HUES48 (cell line): ENCODE results near the gene POLR2M.
A peak's percentile ranks its signal among the peaks of the same experiment; 100 is the strongest.

ENCODE experiments used
- H3K27ac ChIP-seq: one replicate; pipeline ENCODE4 v1.7.0; 2013; ENCODE audit warnings: low read depth, low read length, inconsistent platforms
- H3K27me3 ChIP-seq: 2 replicates; pipeline ENCODE4 v1.6.1; 2013; ENCODE audit warnings: mild to moderate bottlenecking, low read length; ENCODE audit not compliant: control insufficient read depth, insufficient read depth
- H3K36me3 ChIP-seq: 2 replicates; pipeline ENCODE4 v1.6.1; 2013; ENCODE audit warnings: low read length; ENCODE audit not compliant: control insufficient read depth, insufficient read depth
- H3K4me1 ChIP-seq: 2 replicates; pipeline ENCODE4 v1.6.1; 2013; ENCODE audit warnings: mild to moderate bottlenecking, low read length; ENCODE audit not compliant: control insufficient read depth, insufficient read depth
- H3K4me3 ChIP-seq: 2 replicates; pipeline ENCODE4 v1.5.1; 2013; ENCODE audit warnings: mild to moderate bottlenecking, low read depth, low read length
- H3K9ac ChIP-seq: 2 replicates; pipeline ENCODE4 v1.6.1; 2013; ENCODE audit warnings: mild to moderate bottlenecking, low read depth, low read length, moderate library complexity
- H3K9me3 ChIP-seq: 2 replicates; pipeline ENCODE4 v1.6.1; 2013; ENCODE audit warnings: low read length; ENCODE audit not compliant: control insufficient read depth, insufficient read depth

POLR2M gene

GRCh38 chr15:57691082-57691481 is 15.4 kb upstream of the POLR2M start:
- no peak overlapping the region for H3K9ac ChIP-seq
- H3K4me3 ChIP-seq, result no peak overlapping the region
- H3K36me3 ChIP-seq, result no peaks in the 10 kb centered on the region
- no peaks in the 10 kb centered on the region for H3K27me3 ChIP-seq
- no peaks in the 10 kb centered on the region for H3K9me3 ChIP-seq
- no peak overlapping the region for H3K27ac ChIP-seq
- no peaks in the 10 kb centered on the region for H3K4me1 ChIP-seq

GRCh38 chr15:57692709-57693108 is 13.8 kb upstream of the POLR2M start:
- no peaks in the 10 kb centered on the region for H3K4me1 ChIP-seq
- H3K27ac ChIP-seq, result no peak overlapping the region
- no peaks in the 10 kb centered on the region for H3K36me3 ChIP-seq
- no peak overlapping the region for H3K9ac ChIP-seq
- no peaks in the 10 kb centered on the region for H3K27me3 ChIP-seq
- H3K9me3 ChIP-seq, result no peaks in the 10 kb centered on the region
- no peak overlapping the region for H3K4me3 ChIP-seq

DNA sequence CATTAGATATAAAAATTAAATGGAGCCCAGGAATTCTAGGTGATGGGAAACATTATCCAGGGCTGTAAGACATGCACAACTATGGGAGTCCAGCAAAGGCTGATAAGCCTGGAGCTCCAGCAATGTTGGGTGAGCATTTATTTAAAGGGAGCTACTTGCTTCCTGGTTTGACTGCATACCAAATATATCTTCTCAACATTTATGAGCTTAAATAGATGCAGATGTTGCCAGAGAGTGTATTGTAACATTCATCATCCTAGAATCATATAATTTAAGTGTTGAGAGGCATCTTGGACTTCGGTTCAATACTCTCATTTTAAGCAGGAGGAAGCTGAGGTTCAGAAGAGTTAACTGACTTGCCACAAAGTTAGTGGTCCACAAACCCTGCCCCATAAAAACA is 12.2 kb upstream of the POLR2M start:
- no peaks in the 10 kb centered on the region for H3K9me3 ChIP-seq
- H3K27me3 ChIP-seq, result no peaks in the 10 kb centered on the region
- H3K9ac ChIP-seq, result no peak overlapping the region
- no peaks in the 10 kb centered on the region for H3K4me1 ChIP-seq
- no peak overlapping the region for H3K27ac ChIP-seq
- no peaks in the 10 kb centered on the region for H3K36me3 ChIP-seq
- no peak overlapping the region for H3K4me3 ChIP-seq

- H3K9me3 ChIP-seq, result no peaks in the 10 kb centered on the region
- H3K36me3 ChIP-seq, result no peaks in the 10 kb centered on the region
- H3K9ac ChIP-seq, result no peak overlapping the region
- H3K4me3 ChIP-seq, result no peak overlapping the region
- no peaks in the 10 kb centered on the region for H3K4me1 ChIP-seq
- no peak overlapping the region for H3K27ac ChIP-seq
- peaks cover 3% of the 10 kb centered on the region; the same call in 1 of the 2 replicates for H3K27me3 ChIP-seq
These were observed 10.4 kb upstream of the POLR2M start for GRCh38 chr15:57696146-57696545.

GRCh38 chr15:57697588-57697987 is 8.9 kb upstream of the POLR2M start:
- no peaks in the 10 kb centered on the region for H3K36me3 ChIP-seq
- no peaks in the 10 kb centered on the region for H3K9me3 ChIP-seq
- H3K4me3 ChIP-seq, result no peak overlapping the region
- no peaks in the 10 kb centered on the region for H3K4me1 ChIP-seq
- no peak overlapping the region for H3K9ac ChIP-seq
- peaks cover 11% of the 10 kb centered on the region for H3K27me3 ChIP-seq
- H3K27ac ChIP-seq, result no peak overlapping the region

GRCh38 chr15:57698243-57698642 is 8.3 kb upstream of the POLR2M start:
- H3K27me3 ChIP-seq, result peaks cover 17% of the 10 kb centered on the region
- no peaks in the 10 kb centered on the region for H3K4me1 ChIP-seq
- no peak overlapping the region for H3K4me3 ChIP-seq
- no peaks in the 10 kb centered on the region for H3K9me3 ChIP-seq
- H3K9ac ChIP-seq, result no peak overlapping the region
- no peaks in the 10 kb centered on the region for H3K36me3 ChIP-seq
- no peak overlapping the region for H3K27ac ChIP-seq

- no peaks in the 10 kb centered on the region for H3K4me1 ChIP-seq
- H3K9ac ChIP-seq, result no peak overlapping the region
- H3K4me3 ChIP-seq, result no peak overlapping the region
- H3K36me3 ChIP-seq, result no peaks in the 10 kb centered on the region
- H3K27ac ChIP-seq, result no peak overlapping the region
- H3K27me3 ChIP-seq, result peaks cover 21% of the 10 kb centered on the region
- H3K9me3 ChIP-seq, result no peaks in the 10 kb centered on the region
These were observed 7.5 kb upstream of the POLR2M start for GRCh38 chr15:57698991-57699390.

DNA sequence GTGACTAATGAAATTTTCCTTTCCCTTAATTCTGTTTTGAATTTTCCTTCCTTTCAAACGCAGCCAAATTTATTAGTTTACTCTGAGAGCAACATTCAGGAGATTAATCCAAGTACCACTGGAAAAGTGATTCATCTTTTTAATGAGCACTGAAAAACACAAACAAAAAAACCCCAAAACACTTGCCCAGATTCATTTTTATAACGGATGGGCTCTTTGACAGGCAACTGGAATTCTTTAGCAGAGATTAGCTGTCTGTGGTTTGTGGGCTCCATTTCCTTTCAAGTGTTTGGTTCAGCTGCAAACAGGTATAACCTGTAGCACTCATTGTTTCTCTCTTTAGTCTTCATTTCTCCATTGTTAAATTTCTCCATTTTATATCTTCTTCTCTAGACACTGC is 3.1 kb upstream of the POLR2M start:
- H3K4me1 ChIP-seq, result peaks cover 4% of the 10 kb centered on the region; the same call in 1 of the 2 replicates
- H3K36me3 ChIP-seq, result 0 out of 2 replicates have a peak, but pooled peaks cover under 1% of the 10 kb centered on the region
- H3K9ac ChIP-seq, result no peak overlapping the region
- H3K9me3 ChIP-seq, result peaks cover 4% of the 10 kb centered on the region; the same call in 1 of the 2 replicates
- peaks cover 24% of the 10 kb centered on the region for H3K27me3 ChIP-seq
- H3K4me3 ChIP-seq, result no peak overlapping the region
- no peak overlapping the region for H3K27ac ChIP-seq

DNA sequence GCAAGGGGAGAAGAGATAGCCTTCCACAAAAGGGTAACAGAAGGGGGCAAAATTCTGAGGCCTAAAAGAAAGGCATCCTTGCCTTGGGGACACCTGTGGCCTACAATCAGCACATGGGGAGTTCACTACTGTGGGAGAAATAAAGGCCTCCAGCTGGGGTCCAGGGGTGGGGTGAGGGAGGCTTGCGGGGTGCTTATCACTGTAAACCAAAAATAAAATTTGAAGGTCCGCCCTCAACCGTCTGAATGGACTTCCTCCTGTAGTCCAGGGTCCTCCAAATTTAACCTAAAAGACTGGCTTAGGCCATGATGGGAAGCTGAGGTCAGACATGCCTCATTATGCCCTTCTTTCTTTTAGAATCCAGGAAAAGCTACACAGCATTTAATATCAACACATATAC is 2.1 kb upstream of the POLR2M start:
- H3K9ac ChIP-seq, result no peak overlapping the region
- no peak overlapping the region for H3K4me3 ChIP-seq
- H3K4me1 ChIP-seq, result peaks cover 4% of the 10 kb centered on the region; the same call in 1 of the 2 replicates
- H3K36me3 ChIP-seq, result peaks cover 10% of the 10 kb centered on the region
- H3K27ac ChIP-seq, result no peak overlapping the region
- H3K9me3 ChIP-seq, result peaks cover 4% of the 10 kb centered on the region; the same call in 1 of the 2 replicates
- H3K27me3 ChIP-seq, result peaks cover 24% of the 10 kb centered on the region

- Histone ChIP-seq H3K9me3 (peaks cover 4% of the 10 kb centered on the region; the same call in 1 of the 2 replicates), H3K27ac (peak overlapping the region; percentile 83), H3K4me3 (peak overlapping the region; percentile 82), H3K27me3 (peaks cover 21% of the 10 kb centered on the region), H3K36me3 (peaks cover 24% of the 10 kb centered on the region), H3K4me1 (peaks cover 4% of the 10 kb centered on the region; the same call in 1 of the 2 replicates), H3K9ac (peak overlapping the region; percentile 97)
These were observed 639 bp upstream of the POLR2M start for GRCh38 chr15:57705746-57706404.

GRCh38 chr15:57708047-57708446 is 1.5 kb downstream of the POLR2M start:
- H3K4me3 ChIP-seq, result peak overlapping the region; percentile 82
- peaks cover 9% of the 10 kb centered on the region; the same call in 1 of the 2 replicates for H3K27me3 ChIP-seq
- peaks cover 4% of the 10 kb centered on the region; the same call in 1 of the 2 replicates for H3K9me3 ChIP-seq
- H3K4me1 ChIP-seq, result peaks cover 4% of the 10 kb centered on the region; the same call in 1 of the 2 replicates
- H3K27ac ChIP-seq, result no peak overlapping the region
- H3K9ac ChIP-seq, result no peak overlapping the region
- peaks cover 46% of the 10 kb centered on the region for H3K36me3 ChIP-seq
